ENCODE measurements around the gene PCK2. TPM values are rescaled to one million over a fixed set of nuclear protein-coding genes. Genes with fewer than 3 reads are reported as not detected.

Gene PCK2
- total RNA-seq, 1 experiment from 2014 or later = 5.1 TPM

DNA sequence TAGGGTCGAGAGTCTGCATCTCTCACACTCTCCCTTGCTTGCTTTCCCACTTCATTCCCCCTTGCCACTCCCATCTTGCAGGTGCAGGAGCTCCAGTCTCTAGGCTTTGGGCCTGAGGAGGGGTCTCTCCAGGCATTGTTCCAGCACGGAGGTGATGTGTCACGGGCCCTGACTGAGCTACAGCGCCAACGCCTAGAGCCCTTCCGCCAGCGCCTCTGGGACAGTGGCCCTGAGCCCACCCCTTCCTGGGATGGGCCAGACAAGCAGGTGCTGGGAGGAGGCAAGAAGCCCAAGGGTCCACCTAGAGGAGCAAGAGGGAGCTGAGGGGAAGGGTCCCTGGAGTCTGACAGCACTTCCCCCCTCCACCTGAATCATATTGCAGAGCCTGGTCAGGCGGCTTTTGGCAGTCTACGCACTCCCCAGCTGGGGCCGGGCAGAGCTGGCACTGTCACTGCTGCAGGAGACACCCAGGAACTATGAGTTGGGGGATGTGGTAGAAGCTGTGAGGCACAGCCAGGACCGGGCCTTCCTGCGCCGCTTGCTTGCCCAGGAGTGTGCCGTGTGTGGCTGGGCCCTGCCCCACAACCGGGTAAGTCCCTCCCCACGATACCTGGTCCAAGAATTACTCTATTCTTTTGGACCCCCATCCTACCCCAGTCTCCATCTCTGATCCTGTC is 57.4 kb downstream of the PCK2 start:
- DNase-seq (ENCODE audit: low read depth) = no peak

Other genes with a start within 250 kb of the PCK2 start
- gene DHRS4, start 140.5 kb upstream of the PCK2 start, total RNA-seq (2014; rRNA removed) = 42.1 and 50.6 TPM in 2 replicates
- gene DHRS4L2, start 105.4 kb upstream of the PCK2 start, total RNA-seq (2014; rRNA removed) = 6.2 and 10.3 TPM in 2 replicates
- gene CARMIL3, start 42.3 kb upstream of the PCK2 start, total RNA-seq (2014; rRNA removed) = under 0.01 TPM in 1 of 2 replicates, not detected in the other
- not detected in 2 replicates for gene CPNE6, start 22.7 kb upstream of the PCK2 start, total RNA-seq (2014; rRNA removed)
- gene DCAF11, start 20.5 kb downstream of the PCK2 start, total RNA-seq (2014; rRNA removed) = 52.8 and 64.6 TPM in 2 replicates
- gene NRL, start 20.6 kb downstream of the PCK2 start, total RNA-seq (2014; rRNA removed) = 1.6 and 3.0 TPM in 2 replicates
- 8.0 and 12.9 TPM in 2 replicates for gene FITM1, start 36.3 kb downstream of the PCK2 start, total RNA-seq (2014; rRNA removed)
- 90.0 and 143 TPM in 2 replicates for gene PSME1, start 41.9 kb downstream of the PCK2 start, total RNA-seq (2014; rRNA removed)
- gene EMC9, start 47.3 kb downstream of the PCK2 start, total RNA-seq (2014; rRNA removed) = 25.2 and 25.6 TPM in 2 replicates
- 48.4 and 81.9 TPM in 2 replicates for gene PSME2, start 52.3 kb downstream of the PCK2 start, total RNA-seq (2014; rRNA removed)
- 44.2 and 82.1 TPM in 2 replicates for gene RNF31, start 53.2 kb downstream of the PCK2 start, total RNA-seq (2014; rRNA removed)
- gene IRF9, start 67.0 kb downstream of the PCK2 start, total RNA-seq (2014; rRNA removed) = 43.3 and 70.1 TPM in 2 replicates
- 1.6 and 5.5 TPM in 2 replicates for gene REC8, start 77.8 kb downstream of the PCK2 start, total RNA-seq (2014; rRNA removed)
- gene IPO4, start 94.5 kb downstream of the PCK2 start, total RNA-seq (2014; rRNA removed) = 75.0 and 87.9 TPM in 2 replicates
- 84.2 and 85.8 TPM in 2 replicates for gene TM9SF1, start 101.1 kb downstream of the PCK2 start, total RNA-seq (2014; rRNA removed)
- gene TSSK4, start 111.4 kb downstream of the PCK2 start, total RNA-seq (2014; rRNA removed) = not detected in 2 replicates
- gene CHMP4A, start 119.2 kb downstream of the PCK2 start, total RNA-seq (2014; rRNA removed) = 48.6 and 54.1 TPM in 2 replicates
- gene MDP1, start 121.8 kb downstream of the PCK2 start, total RNA-seq (2014; rRNA removed) = 16.6 and 18.5 TPM in 2 replicates
- 260 and 318 TPM in 2 replicates for gene NEDD8, start 138.1 kb downstream of the PCK2 start, total RNA-seq (2014; rRNA removed)
- gene GMPR2, start 138.6 kb downstream of the PCK2 start, total RNA-seq (2014; rRNA removed) = 83.1 and 87.8 TPM in 2 replicates
- gene TINF2, start 148.3 kb downstream of the PCK2 start, total RNA-seq (2014; rRNA removed) = 55.9 and 56.6 TPM in 2 replicates
- gene TGM1, start 168.9 kb downstream of the PCK2 start, total RNA-seq (2014; rRNA removed) = 0.38 and 2.5 TPM in 2 replicates
- 29.0 and 29.4 TPM in 2 replicates for gene RABGGTA, start 177.3 kb downstream of the PCK2 start, total RNA-seq (2014; rRNA removed)
- 14.4 and 16.1 TPM in 2 replicates for gene DHRS1, start 205.5 kb downstream of the PCK2 start, total RNA-seq (2014; rRNA removed)
- 23.0 and 23.7 TPM in 2 replicates for gene NOP9, start 205.5 kb downstream of the PCK2 start, total RNA-seq (2014; rRNA removed)
- gene CIDEB, start 213.7 kb downstream of the PCK2 start, total RNA-seq (2014; rRNA removed) = 0.34 TPM in 1 of 2 replicates, not detected in the other
- 2.4 and 2.5 TPM in 2 replicates for gene LTB4R2, start 215.8 kb downstream of the PCK2 start, total RNA-seq (2014; rRNA removed)
- gene LTB4R, start 217.2 kb downstream of the PCK2 start, total RNA-seq (2014; rRNA removed) = 0.90 and 1.7 TPM in 2 replicates
- gene ADCY4, start 240.8 kb downstream of the PCK2 start, total RNA-seq (2014; rRNA removed) = under 0.01 TPM in 1 of 2 replicates, not detected in the other
- not detected in 2 replicates for gene RIPK3, start 245.7 kb downstream of the PCK2 start, total RNA-seq (2014; rRNA removed)